Mucosa of stomach (tissue), 1 donor: ENCODE data around the gene C11orf52.

Source experiments
- H3K27me3 ChIP-seq: one replicate; pipeline ENCODE4 v1.7.0; 2013; ENCODE audit warnings: mild to moderate bottlenecking, low read length; ENCODE audit not compliant: control insufficient read depth, insufficient read depth
- H3K36me3 ChIP-seq: one replicate; pipeline ENCODE4 v1.7.0; 2013; ENCODE audit warnings: low read length; ENCODE audit not compliant: control insufficient read depth, insufficient read depth
- H3K4me1 ChIP-seq: one replicate; pipeline ENCODE4 v1.7.0; 2013; ENCODE audit warnings: mild to moderate bottlenecking, low read length; ENCODE audit not compliant: control insufficient read depth, insufficient read depth
- H3K4me3 ChIP-seq: one replicate; pipeline ENCODE4 v1.7.0; 2013; ENCODE audit warnings: low read length
- H3K9ac ChIP-seq: one replicate; pipeline ENCODE4 v1.7.0; 2013; ENCODE audit warnings: mild to moderate bottlenecking, low read length, moderate library complexity
- H3K9me3 ChIP-seq: one replicate; pipeline ENCODE4 v1.7.0; 2013; ENCODE audit warnings: mild to moderate bottlenecking, low read length, moderate library complexity; ENCODE audit not compliant: control insufficient read depth
- donor health status: Pancreatic carcinoma.

The C11orf52 gene

DNA sequence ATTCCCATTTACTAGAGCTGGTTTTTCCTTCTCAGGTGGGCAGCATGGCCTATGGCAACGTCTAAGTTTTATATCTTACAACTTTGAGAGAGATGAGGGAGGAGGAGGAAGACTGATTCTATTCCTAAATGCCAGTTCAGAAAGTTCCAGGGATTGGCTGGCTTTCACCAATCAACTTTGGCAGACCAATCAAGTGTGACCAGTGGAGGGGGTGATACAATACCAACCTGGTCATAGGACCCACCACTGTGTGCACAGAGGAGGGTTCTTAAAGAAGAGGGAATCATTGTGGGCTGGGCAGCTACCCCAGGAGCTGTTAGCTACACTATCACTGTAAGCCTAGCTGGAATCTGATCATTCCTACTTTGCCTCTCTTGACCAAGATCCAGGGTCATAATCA, 26.5 kb downstream of the C11orf52 start:
- Histone ChIP-seq H3K4me3 (no peak overlapping the region), H3K9ac (no peak overlapping the region), H3K9me3 (no peaks in the 10 kb centered on the region), H3K27me3 (no peaks in the 10 kb centered on the region), H3K36me3 (no peaks in the 10 kb centered on the region), H3K4me1 (peaks cover 8% of the 10 kb centered on the region)

GRCh38 chr11:111946499-111946898, 27.8 kb downstream of the C11orf52 start:
- Histone ChIP-seq H3K4me3 (no peak overlapping the region), H3K27me3 (no peaks in the 10 kb centered on the region), H3K4me1 (peaks cover 8% of the 10 kb centered on the region), H3K36me3 (no peaks in the 10 kb centered on the region), H3K9me3 (no peaks in the 10 kb centered on the region), H3K9ac (no peak overlapping the region)

- Histone ChIP-seq H3K9ac (no peak overlapping the region), H3K4me1 (peaks cover 8% of the 10 kb centered on the region), H3K9me3 (no peaks in the 10 kb centered on the region), H3K36me3 (no peaks in the 10 kb centered on the region), H3K27me3 (no peaks in the 10 kb centered on the region), H3K4me3 (no peak overlapping the region)
Measured at GRCh38 chr11:111947143-111947542, 28.4 kb downstream of the C11orf52 start.

GRCh38 chr11:111949519-111950426, 31.1 kb downstream of the C11orf52 start:
- H3K36me3 ChIP-seq = no peaks in the 10 kb centered on the region
- no peaks in the 10 kb centered on the region for H3K27me3 ChIP-seq
- H3K9ac ChIP-seq = no peak overlapping the region
- no peaks in the 10 kb centered on the region for H3K9me3 ChIP-seq
- no peak overlapping the region for H3K4me3 ChIP-seq
- no peaks in the 10 kb centered on the region for H3K4me1 ChIP-seq

DNA sequence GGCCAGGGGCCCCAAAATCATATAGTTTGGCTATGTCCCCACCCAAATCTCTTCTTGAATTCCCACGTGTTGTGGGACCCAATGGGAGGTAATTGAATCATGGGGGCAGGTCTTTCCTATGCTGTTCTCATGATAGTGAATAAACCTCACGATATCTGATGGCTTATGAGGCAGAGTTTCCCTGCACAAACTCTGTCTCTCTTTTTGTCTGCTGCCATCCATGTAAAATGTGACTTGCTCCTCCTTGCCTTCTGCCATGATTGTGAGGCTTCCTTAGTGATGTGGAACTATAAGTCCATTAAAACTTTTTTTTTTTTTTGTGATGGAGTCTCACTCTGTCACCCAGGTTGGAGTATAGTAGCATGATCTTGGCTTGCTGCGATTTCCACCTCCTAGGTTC, 32.9 kb downstream of the C11orf52 start:
- H3K4me1 ChIP-seq = no peaks in the 10 kb centered on the region
- H3K9me3 ChIP-seq = no peaks in the 10 kb centered on the region
- H3K36me3 ChIP-seq = no peaks in the 10 kb centered on the region
- no peak overlapping the region for H3K4me3 ChIP-seq
- no peaks in the 10 kb centered on the region for H3K27me3 ChIP-seq
- H3K9ac ChIP-seq = no peak overlapping the region

DNA sequence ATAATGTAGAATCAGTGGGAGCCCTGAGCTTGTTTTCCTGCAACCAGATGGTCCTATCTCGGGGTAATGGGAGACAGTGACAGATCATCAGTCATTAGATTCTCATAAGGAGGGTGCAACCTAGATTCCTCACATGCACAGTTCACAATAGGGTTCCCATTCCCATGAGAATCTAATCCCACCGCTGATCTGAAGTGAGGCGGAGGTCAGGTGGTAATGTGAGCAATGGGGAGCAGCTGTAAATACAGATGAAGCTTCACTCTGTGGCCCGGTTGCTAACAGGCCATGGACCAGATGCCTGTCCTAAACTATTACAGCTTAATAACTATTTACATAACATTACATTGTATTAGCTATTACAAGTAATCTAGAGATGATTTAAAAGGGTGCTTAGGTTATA, 35.4 kb downstream of the C11orf52 start:
- Histone ChIP-seq H3K9ac (no peak overlapping the region), H3K36me3 (no peaks in the 10 kb centered on the region), H3K27me3 (no peaks in the 10 kb centered on the region), H3K4me1 (no peaks in the 10 kb centered on the region), H3K9me3 (no peaks in the 10 kb centered on the region), H3K4me3 (no peak overlapping the region)

GRCh38 chr11:111957663-111958444, 39.1 kb downstream of the C11orf52 start:
- Histone ChIP-seq H3K4me1 (peaks cover 16% of the 10 kb centered on the region), H3K27me3 (no peaks in the 10 kb centered on the region), H3K36me3 (no peaks in the 10 kb centered on the region), H3K4me3 (no peak overlapping the region), H3K9ac (no peak overlapping the region), H3K9me3 (no peaks in the 10 kb centered on the region)

DNA sequence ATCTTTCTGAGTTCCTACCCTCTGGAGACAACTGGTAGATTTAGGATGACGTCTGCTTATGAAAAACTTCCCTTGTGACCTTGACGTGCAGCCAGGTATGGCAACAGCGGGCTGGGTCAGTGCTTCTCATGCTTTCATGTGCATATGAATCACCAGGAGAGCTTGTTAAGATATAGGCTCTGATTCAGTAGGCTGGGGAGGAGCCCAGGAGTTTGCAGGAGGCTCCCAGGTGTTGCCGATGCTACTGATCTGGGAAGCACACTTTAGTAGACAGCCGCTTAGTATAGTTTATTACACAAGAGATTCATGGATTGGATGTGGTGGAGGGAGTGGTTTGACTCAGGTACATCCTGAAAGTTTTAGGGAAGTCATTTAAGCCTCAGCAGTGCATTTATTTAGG, 42.2 kb downstream of the C11orf52 start:
- Histone ChIP-seq H3K4me3 (no peak overlapping the region), H3K9ac (no peak overlapping the region), H3K27me3 (no peaks in the 10 kb centered on the region), H3K4me1 (peaks cover 16% of the 10 kb centered on the region), H3K9me3 (no peaks in the 10 kb centered on the region), H3K36me3 (no peaks in the 10 kb centered on the region)

DNA sequence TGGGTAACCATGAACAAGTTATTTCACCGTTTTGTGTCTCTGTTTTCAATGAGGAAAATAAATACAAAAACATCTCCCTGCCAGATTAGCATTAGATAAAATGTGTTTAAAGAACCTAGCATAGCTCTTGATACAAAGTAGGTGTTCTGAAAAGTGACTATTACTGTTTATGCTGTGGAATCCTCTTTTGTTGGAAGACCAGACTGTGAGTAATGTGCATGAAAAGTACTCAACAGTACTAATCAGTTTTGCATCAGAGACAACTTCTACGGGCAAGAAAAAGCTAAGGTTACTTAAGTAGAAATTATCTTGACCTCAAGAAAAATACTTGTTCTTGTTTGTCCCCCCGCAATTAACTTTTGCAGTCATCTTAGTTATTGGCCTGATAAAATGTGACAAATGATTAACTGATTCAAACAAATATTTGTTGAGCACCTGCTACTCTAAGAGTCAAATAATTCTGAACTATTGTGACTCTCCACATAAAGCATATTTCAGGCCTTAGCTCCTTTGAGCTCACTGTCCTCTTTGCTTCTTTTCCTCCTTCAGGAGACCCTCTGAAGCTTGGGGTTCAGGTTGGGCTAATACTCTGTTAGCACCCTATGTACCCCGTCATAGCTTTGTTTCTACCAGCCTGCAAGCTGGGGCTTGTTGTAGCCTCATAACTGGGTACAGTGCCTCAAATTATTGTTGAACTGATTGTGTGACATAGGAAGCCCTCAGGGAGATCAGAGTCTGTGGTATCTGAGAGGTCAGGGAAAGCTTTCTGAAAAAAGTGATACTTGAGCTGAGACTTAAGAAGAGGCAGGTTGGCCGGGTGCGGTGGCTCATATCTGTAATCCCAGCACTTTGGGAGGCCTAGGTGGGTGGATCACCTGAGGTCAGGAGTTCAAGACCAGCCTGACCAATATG, 42.9 kb downstream of the C11orf52 start:
- Histone ChIP-seq H3K4me1 (peaks cover 17% of the 10 kb centered on the region), H3K36me3 (no peaks in the 10 kb centered on the region), H3K9ac (no peak overlapping the region), H3K4me3 (no peak overlapping the region), H3K27me3 (no peaks in the 10 kb centered on the region), H3K9me3 (no peaks in the 10 kb centered on the region)

- H3K9me3 ChIP-seq = no peaks in the 10 kb centered on the region
- peaks cover 26% of the 10 kb centered on the region for H3K4me1 ChIP-seq
- no peaks in the 10 kb centered on the region for H3K36me3 ChIP-seq
- no peak overlapping the region for H3K4me3 ChIP-seq
- no peaks in the 10 kb centered on the region for H3K27me3 ChIP-seq
- no peak overlapping the region for H3K9ac ChIP-seq
Measured at GRCh38 chr11:111963931-111964340, 45.2 kb downstream of the C11orf52 start.

DNA sequence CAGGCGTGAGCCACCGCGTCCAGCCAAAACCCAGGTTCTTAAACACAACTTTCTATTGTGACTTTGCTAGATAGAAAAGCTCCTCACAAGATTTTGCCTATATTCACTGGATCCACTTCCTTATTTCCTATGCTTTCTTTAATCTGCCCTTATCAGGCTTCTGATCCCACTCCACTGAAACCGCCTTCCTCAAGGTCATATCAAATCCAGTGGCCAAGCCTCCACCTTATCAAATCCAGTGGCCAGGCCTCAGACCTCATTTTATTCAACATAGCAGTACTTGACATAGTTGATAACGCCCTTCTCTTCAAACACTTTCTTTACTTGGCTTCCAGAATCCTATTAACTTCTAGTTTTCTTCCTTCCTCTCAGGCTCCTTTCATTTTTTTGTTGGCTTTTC, 48.0 kb downstream of the C11orf52 start:
- Histone ChIP-seq H3K9me3 (no peaks in the 10 kb centered on the region), H3K27me3 (no peaks in the 10 kb centered on the region), H3K4me3 (no peak overlapping the region), H3K4me1 (peaks cover 14% of the 10 kb centered on the region), H3K9ac (no peak overlapping the region), H3K36me3 (no peaks in the 10 kb centered on the region)
